OCI-M2 (cell line): Measurements from ENCODE around the gene LPCAT2.

ENCODE experiments used
- DNase-seq: peaks from one replicate; lab custom pipeline; 2025; ENCODE audit not compliant: unreplicated experiment; lab: John Stamatoyannopoulos, UW

The LPCAT2 gene

GRCh38 chr16:55508941-55509931 lies at the start of gene LPCAT2:
TSS of gene LPCAT2 (plus strand) at chr16:55509072. CDS start at chr16:55509182, 110 bp downstream.
- peak; percentile 38 for DNase-seq

GRCh38 chr16:55462241-55462640 lies 46.6 kb upstream of the LPCAT2 start:
- no peak for DNase-seq

GRCh38 chr16:55464375-55464774 lies 44.5 kb upstream of the LPCAT2 start:
- no peak for DNase-seq

GRCh38 chr16:55465077-55465896 lies 43.6 kb upstream of the LPCAT2 start:
- DNase-seq = peak; percentile 21

GRCh38 chr16:55466209-55466608 lies 42.7 kb upstream of the LPCAT2 start:
- DNase-seq = no peak

GRCh38 chr16:55467898-55468297 lies 41.0 kb upstream of the LPCAT2 start:
- DNase-seq = no peak

GRCh38 chr16:55468352-55468990 lies 40.4 kb upstream of the LPCAT2 start:
- DNase-seq = no peak

GRCh38 chr16:55469821-55470532 lies 38.9 kb upstream of the LPCAT2 start:
- DNase-seq = no peak

- no peak for DNase-seq
Measured at GRCh38 chr16:55470533-55471371, 38.1 kb upstream of the LPCAT2 start.

GRCh38 chr16:55471448-55472097 lies 37.3 kb upstream of the LPCAT2 start:
- DNase-seq = no peak

- no peak for DNase-seq
Measured at GRCh38 chr16:55473587-55473986, 35.3 kb upstream of the LPCAT2 start.

- DNase-seq = no peak
Measured at GRCh38 chr16:55474821-55475220, 34.1 kb upstream of the LPCAT2 start.

GRCh38 chr16:55475919-55476318 lies 33.0 kb upstream of the LPCAT2 start:
- no peak for DNase-seq

- DNase-seq = no peak
Measured at GRCh38 chr16:55476625-55477533, 32.0 kb upstream of the LPCAT2 start.

- DNase-seq = no peak
Measured at GRCh38 chr16:55477736-55478135, 31.1 kb upstream of the LPCAT2 start.

GRCh38 chr16:55478827-55479429 lies 29.9 kb upstream of the LPCAT2 start, which contains the start of gene MMP2:
TSS of gene MMP2 (plus strand) at chr16:55479198. CDS start at chr16:55479480, 282 bp downstream.
- DNase-seq = no peak

GRCh38 chr16:55479430-55480140 lies 29.3 kb upstream of the LPCAT2 start:
- no peak for DNase-seq
